ENCODE data around the gene CDC42BPB.

CDC42BPB gene

GRCh38 chr14:102994689-102995088 is 62.7 kb downstream of the CDC42BPB start:
- DNase-seq (ENCODE audit: low spot score): no peak

GRCh38 chr14:102993523-102993922 is 63.8 kb downstream of the CDC42BPB start:
- no peak for DNase-seq (ENCODE audit: low spot score)

- DNase-seq (ENCODE audit: low spot score): no peak
Observed at GRCh38 chr14:102991376-102991775, 66.0 kb downstream of the CDC42BPB start.

- no peak for DNase-seq (ENCODE audit: low spot score)
Observed at GRCh38 chr14:102988054-102988453, 69.3 kb downstream of the CDC42BPB start.

GRCh38 chr14:102986810-102987579 is 70.4 kb downstream of the CDC42BPB start:
- DNase-seq (ENCODE audit: low spot score): no peak

GRCh38 chr14:102985665-102986064 is 71.7 kb downstream of the CDC42BPB start:
- DNase-seq (ENCODE audit: low spot score): no peak

- DNase-seq (ENCODE audit: low spot score): no peak
Observed at GRCh38 chr14:102984336-102985102, 72.8 kb downstream of the CDC42BPB start.

- no peak for DNase-seq (ENCODE audit: low spot score)
Observed at GRCh38 chr14:102983496-102983895, 73.9 kb downstream of the CDC42BPB start.

- no peak for DNase-seq (ENCODE audit: low spot score)
Observed at GRCh38 chr14:102982852-102983470, 74.4 kb downstream of the CDC42BPB start.

- no peak for DNase-seq (ENCODE audit: low spot score)
Observed at GRCh38 chr14:102980409-102980810, 76.9 kb downstream of the CDC42BPB start.

GRCh38 chr14:102979406-102979805 is 77.9 kb downstream of the CDC42BPB start:
- no peak for DNase-seq (ENCODE audit: low spot score)

GRCh38 chr14:102977475-102977874 is 79.9 kb downstream of the CDC42BPB start:
- DNase-seq (ENCODE audit: low spot score): no peak

GRCh38 chr14:102975662-102976061 is 81.7 kb downstream of the CDC42BPB start:
- no peak for DNase-seq (ENCODE audit: low spot score)

GRCh38 chr14:102973706-102974285 is 83.6 kb downstream of the CDC42BPB start:
- DNase-seq (ENCODE audit: low spot score): no peak

GRCh38 chr14:102971836-102972606 is 85.3 kb downstream of the CDC42BPB start:
- no peak for DNase-seq (ENCODE audit: low spot score)

- DNase-seq (ENCODE audit: low spot score): no peak
Observed at GRCh38 chr14:102971314-102971713, 86.0 kb downstream of the CDC42BPB start.

GRCh38 chr14:102970496-102970895 is 86.9 kb downstream of the CDC42BPB start:
- no peak for DNase-seq (ENCODE audit: low spot score)

- no peak for DNase-seq (ENCODE audit: low spot score)
Observed at GRCh38 chr14:102969901-102970300, 87.4 kb downstream of the CDC42BPB start.

GRCh38 chr14:102969060-102969791 is 88.1 kb downstream of the CDC42BPB start:
- no peak for DNase-seq (ENCODE audit: low spot score)

- no peak for DNase-seq (ENCODE audit: low spot score)
Observed at GRCh38 chr14:102968306-102968705, 89.0 kb downstream of the CDC42BPB start.

GRCh38 chr14:102967506-102967795 is 89.9 kb downstream of the CDC42BPB start:
- no peak for DNase-seq (ENCODE audit: low spot score)
